HG03175 (cell line): ENCODE results near the gene MEX3D.
"Not testable (repeated sequence)": the region's sequence is repeated elsewhere in the genome, so short reads cannot be mapped to it uniquely, and the experiment has no call there.

Source experiments
- ATAC-seq: cut with Tn5 transposase; IDR thresholded peaks from one replicate; pipeline ENCODE4 v1.9.1; 2021; ENCODE audit warnings: mild to moderate bottlenecking, moderate library complexity; ENCODE audit not compliant: unreplicated experiment

Gene MEX3D

GRCh38 chr19:1540365-1540925 is 27.7 kb downstream of the MEX3D start:
- no peak for ATAC-seq

GRCh38 chr19:1539749-1540148 is 28.4 kb downstream of the MEX3D start:
- not testable (repeated sequence) for ATAC-seq

DNA sequence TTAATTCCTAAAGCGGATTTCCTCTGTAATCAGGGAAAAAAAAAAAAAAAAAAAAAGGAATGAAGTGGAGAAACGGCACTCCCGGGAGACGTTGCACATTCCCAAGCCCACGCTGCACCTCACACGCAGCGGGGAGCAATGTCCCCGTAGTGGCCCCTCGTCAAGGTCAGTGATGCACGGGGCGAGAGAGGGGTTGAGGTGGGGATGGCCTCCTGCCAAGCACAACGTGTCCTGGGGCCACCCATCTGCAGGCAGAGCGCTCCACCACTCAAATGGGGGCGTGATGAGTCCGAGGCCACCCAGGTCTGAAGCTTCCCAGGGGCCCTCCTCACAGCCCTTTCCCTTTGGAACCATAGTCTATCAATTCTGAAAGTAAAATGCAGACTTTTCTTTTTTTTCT is 29.1 kb downstream of the MEX3D start:
- ATAC-seq: no peak

DNA sequence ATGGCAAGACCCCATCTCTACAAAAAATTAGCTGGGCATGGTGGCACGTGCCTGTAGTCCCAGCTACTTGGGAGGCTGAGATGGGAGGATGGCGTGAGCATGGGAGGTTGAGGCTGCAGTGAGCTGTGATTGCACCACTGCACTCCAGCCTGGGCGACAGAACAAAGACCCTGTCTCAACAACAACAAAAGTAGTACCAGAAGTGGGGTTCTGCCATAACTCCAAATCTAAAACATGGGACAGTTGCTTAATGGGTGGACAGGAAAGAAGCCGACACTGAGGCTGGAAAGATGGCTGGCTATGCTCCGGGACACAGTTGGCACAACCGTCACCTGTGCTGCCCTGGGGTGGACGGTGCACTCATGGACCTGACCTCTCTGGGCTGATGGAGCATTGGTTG is 32.4 kb downstream of the MEX3D start:
- ATAC-seq: not testable (repeated sequence)

GRCh38 chr19:1534972-1535371 is 33.2 kb downstream of the MEX3D start:
- no peak for ATAC-seq

- ATAC-seq: no peak
Measured at GRCh38 chr19:1533510-1534150, 34.5 kb downstream of the MEX3D start.

GRCh38 chr19:1532003-1532402 is 36.1 kb downstream of the MEX3D start:
- ATAC-seq: no peak

DNA sequence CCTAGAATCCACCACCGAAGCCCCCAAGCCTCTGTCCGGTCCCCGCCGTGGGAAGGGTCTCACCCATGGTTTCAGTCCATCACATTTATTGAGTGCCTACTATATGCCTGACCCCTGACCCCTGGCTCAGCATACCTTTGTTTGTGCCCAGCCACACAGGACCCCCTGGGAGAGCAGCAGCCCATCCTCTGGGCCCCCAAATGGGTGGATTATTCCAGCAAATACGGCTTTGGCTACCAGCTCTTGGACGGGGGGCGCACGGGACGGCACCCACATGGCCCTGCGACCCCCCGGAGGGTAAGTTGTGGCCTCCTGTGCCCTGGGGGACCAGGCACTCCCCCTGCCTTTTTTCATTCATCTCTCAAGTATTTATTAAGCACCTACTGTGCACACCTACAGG is 36.5 kb downstream of the MEX3D start:
- ATAC-seq: no peak

- not testable (repeated sequence) for ATAC-seq
Measured at GRCh38 chr19:1530856-1531255, 37.3 kb downstream of the MEX3D start.

- ATAC-seq: no peak
Measured at GRCh38 chr19:1529430-1529816, 38.7 kb downstream of the MEX3D start.

- ATAC-seq: no peak
Measured at GRCh38 chr19:1528596-1529429, 39.3 kb downstream of the MEX3D start.

DNA sequence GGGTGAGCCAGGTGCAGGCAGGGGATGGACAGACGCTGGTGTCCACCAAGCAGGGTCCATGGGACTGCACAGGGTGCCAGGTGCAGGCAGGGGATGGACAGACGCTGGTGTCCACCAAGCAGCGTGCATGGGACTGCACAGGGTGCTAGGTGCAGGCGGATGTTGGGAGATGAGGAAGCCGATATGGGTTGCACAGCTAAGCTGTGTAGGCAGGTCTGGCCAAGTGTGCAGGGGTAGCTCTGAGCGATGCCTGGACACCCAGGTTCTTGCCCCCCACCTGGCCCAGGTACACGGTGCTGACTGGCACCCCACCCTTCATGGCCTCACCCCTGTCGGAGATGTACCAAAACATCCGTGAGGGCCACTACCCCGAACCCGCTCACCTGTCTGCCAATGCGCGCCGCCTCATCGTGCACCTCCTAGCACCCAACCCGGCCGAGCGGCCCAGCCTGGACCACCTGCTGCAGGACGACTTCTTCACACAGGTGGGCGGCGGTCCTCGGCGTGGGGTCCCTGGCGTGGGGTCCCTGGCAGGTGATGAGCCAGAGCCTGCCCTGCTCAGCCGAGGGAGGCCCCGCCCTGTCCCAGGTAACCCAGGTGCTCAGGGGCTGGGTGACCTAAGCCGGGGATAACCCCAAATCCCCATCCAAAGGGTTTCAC is 40.3 kb downstream of the MEX3D start:
- ATAC-seq: no peak

- no peak for ATAC-seq
Measured at GRCh38 chr19:1526979-1527649, 41.0 kb downstream of the MEX3D start.

GRCh38 chr19:1526066-1526778 is 41.9 kb downstream of the MEX3D start:
- no peak for ATAC-seq

GRCh38 chr19:1525343-1525742 is 42.8 kb downstream of the MEX3D start:
- no peak for ATAC-seq

- ATAC-seq: no peak
Measured at GRCh38 chr19:1524972-1525325, 43.2 kb downstream of the MEX3D start.

DNA sequence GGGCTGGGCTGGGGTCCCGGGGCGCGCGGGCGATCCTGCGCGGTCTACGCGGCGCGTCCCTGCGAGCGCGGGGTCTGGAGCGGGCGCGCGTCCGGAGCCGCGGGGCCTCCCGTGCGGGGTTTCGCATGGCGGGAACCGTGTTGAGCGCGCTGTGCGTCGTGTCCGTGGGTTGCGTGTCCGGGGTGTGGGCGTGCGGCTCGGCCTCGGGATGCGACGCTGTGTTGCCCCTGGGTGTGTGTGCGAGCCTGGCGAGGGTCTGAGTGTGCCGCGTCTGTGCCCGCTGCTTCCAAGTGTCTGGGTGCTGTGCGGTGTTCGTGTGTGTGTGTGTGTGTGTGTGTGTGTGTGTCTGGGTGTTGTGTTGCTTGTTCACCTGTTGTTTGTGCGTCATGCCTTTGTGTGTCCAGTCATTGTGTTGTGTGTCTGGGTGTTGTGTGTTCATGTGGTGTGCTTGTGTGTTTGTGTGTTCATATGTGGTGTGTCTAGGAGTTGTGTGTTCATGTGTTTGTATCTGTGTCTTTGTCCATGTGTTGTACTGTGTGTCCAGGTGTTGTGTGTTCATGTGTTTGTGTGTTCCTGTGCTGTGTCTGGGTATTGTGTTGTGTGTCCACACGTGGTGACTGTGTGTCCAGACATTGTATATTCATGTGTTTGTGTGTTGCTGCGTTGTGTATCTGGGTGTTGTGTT is 43.7 kb downstream of the MEX3D start:
- no peak for ATAC-seq

DNA sequence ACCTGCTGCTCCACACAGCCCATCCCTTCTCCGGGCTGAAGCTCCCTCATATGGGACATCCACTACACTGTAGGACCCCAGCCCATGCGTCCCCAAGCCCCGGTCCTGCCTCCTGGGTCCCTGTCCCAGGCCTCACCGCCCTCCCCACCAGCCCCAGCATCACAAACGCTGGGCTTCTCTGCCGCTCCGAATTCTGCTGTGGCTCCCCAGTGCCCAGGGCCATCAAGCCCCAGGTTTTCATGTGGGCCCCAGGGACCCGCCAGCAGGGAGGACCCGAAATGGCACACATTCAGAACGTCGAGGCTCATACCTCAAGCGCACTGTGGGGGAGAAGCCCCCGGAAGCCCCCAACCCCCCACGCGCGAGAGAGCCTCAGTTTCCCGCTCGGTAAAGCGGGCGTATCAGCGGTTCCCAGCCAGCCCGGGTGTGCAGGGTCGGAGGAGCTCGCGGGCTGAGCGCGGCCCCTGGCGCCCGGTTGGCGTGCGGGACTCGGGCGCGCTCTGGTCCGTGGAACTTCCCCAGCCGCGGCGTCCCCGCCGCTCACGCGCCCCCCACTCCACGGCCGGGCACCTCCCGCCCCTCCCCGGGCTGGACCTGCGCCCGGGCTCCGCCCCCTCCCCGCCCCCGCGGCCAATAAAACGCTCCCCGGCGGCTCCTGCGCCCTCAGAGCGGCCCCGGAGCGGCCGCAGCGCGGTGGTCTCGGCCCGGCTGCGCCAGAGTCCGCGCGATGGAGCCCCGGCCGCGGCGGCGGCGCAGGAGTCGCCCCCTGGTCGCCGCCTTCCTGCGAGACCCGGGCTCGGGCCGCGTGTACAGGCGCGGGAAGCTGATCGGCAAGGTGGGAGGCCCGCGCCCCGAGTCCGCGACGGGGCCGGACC is 44.5 kb downstream of the MEX3D start, which contains the start of gene PLK5:
Gene PLK5 (plus strand): TSS at position 666 of the 875 bp plus-strand sequence. CDS start 2,920 bp downstream, outside the sequence.
- no peak for ATAC-seq

DNA sequence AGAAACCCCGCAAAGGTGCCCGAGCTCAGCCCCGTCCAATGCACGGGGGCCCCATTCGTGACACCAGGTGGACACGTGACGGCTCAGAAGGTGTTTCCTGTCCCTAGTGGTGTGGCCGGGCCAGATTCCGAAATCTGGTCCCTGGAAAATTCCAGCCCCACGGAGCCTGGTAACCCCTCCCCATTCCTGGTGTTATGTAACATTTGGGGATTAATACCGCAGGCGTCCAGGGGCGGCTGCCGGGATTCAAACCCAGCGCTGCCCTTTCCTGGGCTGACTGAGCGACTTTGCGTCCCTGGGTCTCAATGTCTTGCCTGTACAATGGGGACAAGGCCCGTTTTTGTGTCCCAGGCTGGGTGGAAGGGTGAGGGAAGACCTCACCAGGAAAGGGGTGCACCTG is 45.3 kb downstream of the MEX3D start:
- ATAC-seq: no peak
